IMR-90 (cell line): ENCODE results near the gene RPS15. TPM values are rescaled to one million over a fixed set of nuclear protein-coding genes. Genes with fewer than 3 reads are reported as not detected.

ENCODE experiments used
- ATAC-seq: fragments of 200-7000 bp; cut with Tn5 transposase; 2 replicates; pipeline ENCODE4 v1.9.1; 2020; ENCODE audit warnings: low read depth, mild to moderate bottlenecking, moderate library complexity
- BruUV-seq: library from RNA; stranded (reverse); fragments of 400-500 nt; replicated peaks from 2 replicates; lab custom pipeline; 2021; lab: Mats Ljungman, UMichigan
- CTCF ChIA-PET: fragments of 300-600 bp; formaldehyde crosslinking; extraction: SDS; loops from one replicate; lab custom pipeline; 2021; ENCODE audit warnings: antibody characterized with exemption; lab: Yijun Ruan, JAX
- POLR2A ChIA-PET: fragments of 300-600 bp; sonication (Branson Sonifier 250); formaldehyde crosslinking; loops from one replicate; lab custom pipeline; 2022; ENCODE audit warnings: antibody characterized with exemption; ENCODE audit not compliant: unreplicated experiment; lab: Charles Lee
- DNase-seq: peaks from one replicate; pipeline ENCODE4 v3.0.0; 2013
- H2AFZ ChIP-seq: replicated peaks from 2 replicates; pipeline ENCODE3; 2013; ENCODE audit warnings: low read length, mild to moderate bottlenecking; ENCODE audit not compliant: poor library complexity
- H2AK5ac ChIP-seq: 2 replicates; pipeline ENCODE4 v1.6.1; 2013; ENCODE audit warnings: low read depth, low read length, inconsistent platforms
- H2AK9ac ChIP-seq: replicated peaks from 2 replicates; pipeline ENCODE3; 2013; ENCODE audit warnings: mild to moderate bottlenecking, low read depth, low read length, moderate library complexity; ENCODE audit not compliant: poor library complexity
- H2BK120ac ChIP-seq: 2 replicates; pipeline ENCODE4 v1.6.1; 2013; ENCODE audit warnings: low read depth, low read length, inconsistent platforms
- H2BK15ac ChIP-seq: 3 replicates; pipeline ENCODE4 v1.6.1; 2013; ENCODE audit warnings: low read depth, low read length, inconsistent platforms
- H2BK20ac ChIP-seq: 2 replicates; pipeline ENCODE4 v1.6.1; 2013; ENCODE audit warnings: low read depth, mild to moderate bottlenecking, inconsistent platforms, low read length, moderate library complexity
- H2BK5ac ChIP-seq: 2 replicates; pipeline ENCODE4 v1.6.1; 2013; ENCODE audit warnings: mild to moderate bottlenecking, low read depth, low read length, inconsistent platforms; ENCODE audit not compliant: poor library complexity, severe bottlenecking
- H3K14ac ChIP-seq: replicated peaks from 2 replicates; pipeline ENCODE4 v1.6.1; 2013; ENCODE audit warnings: low read depth, low read length, inconsistent platforms
- H3K18ac ChIP-seq: 2 replicates; pipeline ENCODE4 v1.6.1; 2013; ENCODE audit warnings: low read depth, low read length, control low read depth
- H3K23ac ChIP-seq: 2 replicates; pipeline ENCODE4 v1.6.1; 2013; ENCODE audit warnings: low read depth, low read length, inconsistent platforms
- H3K27ac ChIP-seq: 2 replicates; pipeline ENCODE4 v1.5.1; 2013; ENCODE audit warnings: mild to moderate bottlenecking, control low read depth, low read length; ENCODE audit not compliant: insufficient read depth
- H3K27me3 ChIP-seq: 2 replicates; pipeline ENCODE4 v1.6.1; 2013; ENCODE audit warnings: low read length; ENCODE audit not compliant: control insufficient read depth, insufficient read depth
- H3K36me3 ChIP-seq: 2 replicates; pipeline ENCODE4 v1.6.1; 2013; ENCODE audit warnings: low read length, mixed read lengths; ENCODE audit not compliant: control insufficient read depth, insufficient read depth
- H3K4ac ChIP-seq: 2 replicates; pipeline ENCODE4 v1.6.1; 2013; ENCODE audit warnings: low read depth, low read length, inconsistent platforms
- H3K4me1 ChIP-seq: 2 replicates; pipeline ENCODE4 v1.6.1; 2013; ENCODE audit warnings: low read length, mixed read lengths; ENCODE audit not compliant: control insufficient read depth, insufficient read depth
- H3K4me2 ChIP-seq: 2 replicates; pipeline ENCODE4 v1.6.1; 2013; ENCODE audit warnings: low read depth, mild to moderate bottlenecking, control low read depth, low read length, moderate library complexity
- H3K4me3 ChIP-seq: 2 replicates; pipeline ENCODE4 v1.5.1; 2013; ENCODE audit warnings: low read depth, mild to moderate bottlenecking, control low read depth, low read length, moderate library complexity; ENCODE audit not compliant: insufficient read depth
- H3K56ac ChIP-seq: 2 replicates; pipeline ENCODE4 v1.6.1; 2013; ENCODE audit warnings: low read length, inconsistent platforms; ENCODE audit not compliant: insufficient read depth; ENCODE audit errors: extremely low read depth
- H3K79me1 ChIP-seq, 2 experiments: 2 replicates each; pipeline ENCODE4 v1.6.1; 2013; ENCODE audit warnings: low read length in 2 of 2, inconsistent platforms in 1 of 2, low read depth in 1 of 2
- H3K9ac ChIP-seq: 2 replicates; pipeline ENCODE4 v1.6.1; 2013; ENCODE audit warnings: low read depth, low read length, control low read depth
- H3K9me1 ChIP-seq: 2 replicates; pipeline ENCODE4 v1.6.1; 2013; ENCODE audit warnings: low read length, inconsistent platforms; ENCODE audit not compliant: insufficient read depth
- H3K9me3 ChIP-seq: 2 replicates; pipeline ENCODE4 v1.6.1; 2013; ENCODE audit warnings: low read length; ENCODE audit not compliant: control insufficient read depth, insufficient read depth
- H4K20me1 ChIP-seq: 2 replicates; pipeline ENCODE4 v1.6.1; 2013; ENCODE audit warnings: low read length, inconsistent platforms; ENCODE audit not compliant: insufficient read depth
- H4K5ac ChIP-seq: 2 replicates; pipeline ENCODE4 v1.6.1; 2013; ENCODE audit warnings: mild to moderate bottlenecking, low read depth, low read length, control low read depth
- H4K8ac ChIP-seq, 2 experiments: 2 replicates each; pipeline ENCODE4 v1.6.1; 2013; ENCODE audit warnings: low read depth in 2 of 2, low read length in 2 of 2, control low read depth in 1 of 2, inconsistent platforms in 1 of 2
- H4K91ac ChIP-seq: 2 replicates; pipeline ENCODE4 v1.6.1; 2013; ENCODE audit warnings: low read depth, low read length, inconsistent platforms; ENCODE audit not compliant: insufficient read depth
- CEBPB ChIP-seq: IDR thresholded peaks from 2 replicates; pipeline ENCODE4 v1.6.1; 2012; ENCODE audit warnings: low read depth, low read length, improper control_type of control experiment
- CTCF ChIP-seq: conservative IDR thresholded peaks from 2 replicates; pipeline ENCODE4 v1.5.1; 2012; ENCODE audit warnings: mild to moderate bottlenecking, low read depth, low read length, improper control_type of control experiment
- FOS ChIP-seq: fragments of 150-350 bp; IDR thresholded peaks from 2 replicates; pipeline ENCODE4 v1.6.1; 2016; ENCODE audit warnings: low read depth, low read length
- MAZ ChIP-seq: IDR thresholded peaks from 2 replicates; pipeline ENCODE4 v1.6.1; 2012; ENCODE audit warnings: low read depth, mild to moderate bottlenecking, low read length, improper control_type of control experiment, moderate library complexity, borderline replicate concordance
- NFE2L2 ChIP-seq: fragments of 150-350 bp; IDR thresholded peaks from 2 replicates; pipeline ENCODE4 v1.6.1; 2016; ENCODE audit warnings: low read depth, mild to moderate bottlenecking, low read length
- POLR2A ChIP-seq: IDR thresholded peaks from 2 replicates; pipeline ENCODE4 v1.6.1; 2012; ENCODE audit warnings: mild to moderate bottlenecking, low read depth, low read length
- USF2 ChIP-seq: fragments of 150-350 bp; IDR thresholded peaks from 2 replicates; pipeline ENCODE4 v1.6.1; 2017; ENCODE audit warnings: mild to moderate bottlenecking, antibody characterized with exemption, low read length, low read depth
- WGBS, 2 experiments: methylation state at CpG; one replicate each; pipeline versions ENCODE4 v1.1.5 to v1.1.7; 2013; ENCODE audit warnings: missing lambda C conversion rate in 2 of 2; ENCODE audit not compliant: insufficient read length in 1 of 2; ENCODE audit errors: extremely low coverage in 2 of 2; 5-methylcytosine and 5-hydroxymethylcytosine counted together
- dilution Hi-C: fragments of 300-500 bp; cut with HindIII; formaldehyde crosslinking; loops from one replicate; pipeline ENCODE4 v1.14.3; 2018; ENCODE audit warnings: low sequenced_read_pairs; ENCODE audit not compliant: unreplicated experiment
- in situ Hi-C: fragments of 300-500 bp; cut with MboI; formaldehyde crosslinking; loops from 3 replicates; pipeline ENCODE4 v1.14.3; 2019; ENCODE audit warnings: low sequenced_read_pairs, inconsistent platforms, mixed read lengths
- intact Hi-C: fragments of 100-400 bp; cut with micrococcal nuclease; formaldehyde crosslinking; loops from 2 replicates; pipeline ENCODE4 v1.10.0; 2022
- polyA plus RNA-seq, 3 experiments: library from polyadenylated mRNA; depleted of rRNA; stranded (reverse); fragments of >200 nt; gene quantifications; 2 replicates each; pipeline ENCODE4 v1.2.3, GENCODE V29; 2012; ENCODE audit warnings: low replicate concordance in 1 of 3
- total RNA-seq: library from RNA; depleted of rRNA; stranded (reverse); fragments of >200 nt; gene quantifications from 2 replicates; pipeline ENCODE4 v1.2.3, GENCODE V29; 2012

The RPS15 gene
- total and polyA plus RNA-seq, 2 of the 4 experiments (the other 2 are of a cell fraction): 1,179 to 1,855 TPM

- no peak for TF ChIP-seq POLR2A
Observed at GRCh38 chr19:1467490-1468273, 29.5 kb downstream of the RPS15 start (continued).

- Histone ChIP-seq H2BK15ac (no peak overlapping the region), H3K9ac (no peak overlapping the region), H2AFZ (peak overlapping the region; percentile 5), H2BK120ac (no peak overlapping the region), H3K9me1 (no peaks in the 10 kb centered on the region), H4K5ac (no peak overlapping the region), H3K56ac (no peak overlapping the region), H2BK5ac (no peak overlapping the region), H3K9me3 (no peaks in the 10 kb centered on the region; the same call in 1 of the 2 replicates), H3K23ac (no peak overlapping the region), H3K4me1 (peaks cover 21% of the 10 kb centered on the region), H3K18ac (no peak overlapping the region), H2AK5ac (no peak overlapping the region), H4K91ac (no peak overlapping the region), H3K79me1 (peaks cover 0 to 13% of the 10 kb centered on the region in 2 experiments; a peak in 1 of 4 replicates), H4K8ac (no peak overlapping the region), H3K4me3 (no peak overlapping the region), H4K20me1 (peaks cover 76% of the 10 kb centered on the region), H2AK9ac (no peak overlapping the region), H3K4me2 (no peak overlapping the region; the same call in 1 of the 2 replicates), H3K14ac (no peak overlapping the region), H3K27ac (no peak overlapping the region), H3K27me3 (peaks cover 69% of the 10 kb centered on the region), H3K4ac (no peak overlapping the region), H2BK20ac (no peak overlapping the region), H3K36me3 (no peaks in the 10 kb centered on the region)
- no peak for DNase-seq
- no peak for ATAC-seq
- POLR2A ChIA-PET: no interaction called here
- BruUV-seq: no TSS peak
- TF ChIP-seq CEBPB: no peak
- no peak for TF ChIP-seq MAZ
- TF ChIP-seq FOS: no peak
- TF ChIP-seq CTCF: no peak
- TF ChIP-seq USF2: 0 out of 2 replicates have a peak, but pooled peaks have one; percentile 2
- no peak for TF ChIP-seq NFE2L2
- in situ Hi-C loops (no loop called here), intact Hi-C loops (no loop called here), dilution Hi-C loops (no loop called here)
- CTCF ChIA-PET: no interaction called here
- WGBS, 2 experiments: 8% methylated on average over 27 of the region's 49 CpGs; no CpG with 5 or more reads in 1 of the 2 experiments
Observed at GRCh38 chr19:1468274-1468820, 30.2 kb downstream of the RPS15 start.
